Activated CD8-positive, alpha-beta memory T cell treated with anti-CD3 and anti-CD28 coated beads, Interleukin-2, amount 50 U/mL, for 4 hours (primary cell): ENCODE measurements around the gene ISCA2.

Experiments
- DNase-seq: peaks from one replicate; pipeline ENCODE4 v3.0.0-alpha.2; 2020

Gene ISCA2

DNA sequence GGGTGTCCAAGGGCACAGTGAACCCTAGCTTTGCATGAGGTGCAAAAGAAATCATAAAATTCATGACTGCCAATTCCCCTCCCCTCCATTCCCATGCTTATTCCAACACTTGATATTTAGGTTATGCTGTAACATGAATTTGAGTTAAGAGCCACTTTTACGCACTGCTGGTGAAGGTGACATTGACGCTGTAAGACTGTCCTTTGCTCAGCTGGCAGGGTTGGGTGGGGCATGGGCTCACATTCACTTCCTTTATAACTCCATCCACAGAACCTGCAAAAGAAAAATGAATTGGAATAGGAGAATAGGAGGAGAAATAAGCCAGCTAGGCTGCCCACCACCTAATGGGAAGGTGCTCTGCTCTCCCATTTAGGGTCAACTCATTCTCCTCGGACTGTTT is 7.4 kb upstream of the ISCA2 start:
- no peak for DNase-seq

DNA sequence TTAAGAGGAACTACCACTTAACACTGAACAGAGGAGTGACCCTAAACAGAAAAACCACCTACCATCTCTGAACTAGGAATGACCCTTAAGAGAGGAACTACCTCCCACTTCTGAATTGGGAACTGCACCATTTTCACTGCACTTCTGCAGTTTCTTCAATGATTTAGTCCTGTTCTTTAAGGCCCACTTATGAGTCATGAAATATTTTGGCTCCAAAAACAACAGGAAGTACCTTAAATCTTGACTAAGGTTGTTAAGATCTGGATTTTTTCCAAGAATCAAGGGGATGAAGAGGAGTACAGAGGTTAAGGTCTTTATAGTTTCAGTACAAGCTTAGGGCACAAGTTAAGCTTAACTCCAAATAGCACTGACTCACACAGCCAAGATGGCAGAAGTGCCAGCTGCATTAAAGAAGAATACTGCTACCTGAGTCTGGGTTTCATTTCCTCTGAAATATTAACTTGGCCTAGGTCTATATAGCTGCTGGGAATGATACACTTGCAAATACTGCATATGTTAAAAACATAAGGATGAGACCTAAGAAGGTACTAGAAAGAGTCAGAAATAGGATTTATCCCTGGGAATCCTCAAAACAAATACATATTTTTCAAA is 4.7 kb upstream of the ISCA2 start:
- DNase-seq: no peak

DNA sequence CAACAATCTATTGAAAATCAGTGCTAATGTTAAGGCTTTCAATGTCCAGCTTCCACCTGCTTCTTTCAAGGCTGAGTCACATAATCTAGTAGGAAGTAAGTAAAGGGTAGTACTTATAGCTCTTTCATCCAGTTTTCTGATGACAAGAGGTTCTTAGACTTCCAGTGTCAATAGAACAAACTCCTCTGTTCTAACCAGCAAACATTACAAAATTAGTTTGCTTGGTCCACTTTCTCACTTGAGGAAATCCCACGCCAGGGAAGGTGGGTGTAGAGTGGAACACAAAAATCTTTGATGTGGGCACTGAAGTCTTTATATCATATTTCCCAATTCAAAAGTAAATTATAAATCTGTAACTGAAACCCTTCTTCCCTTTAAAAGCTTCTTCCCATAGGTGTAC is 3.1 kb upstream of the ISCA2 start:
- DNase-seq: no peak

DNA sequence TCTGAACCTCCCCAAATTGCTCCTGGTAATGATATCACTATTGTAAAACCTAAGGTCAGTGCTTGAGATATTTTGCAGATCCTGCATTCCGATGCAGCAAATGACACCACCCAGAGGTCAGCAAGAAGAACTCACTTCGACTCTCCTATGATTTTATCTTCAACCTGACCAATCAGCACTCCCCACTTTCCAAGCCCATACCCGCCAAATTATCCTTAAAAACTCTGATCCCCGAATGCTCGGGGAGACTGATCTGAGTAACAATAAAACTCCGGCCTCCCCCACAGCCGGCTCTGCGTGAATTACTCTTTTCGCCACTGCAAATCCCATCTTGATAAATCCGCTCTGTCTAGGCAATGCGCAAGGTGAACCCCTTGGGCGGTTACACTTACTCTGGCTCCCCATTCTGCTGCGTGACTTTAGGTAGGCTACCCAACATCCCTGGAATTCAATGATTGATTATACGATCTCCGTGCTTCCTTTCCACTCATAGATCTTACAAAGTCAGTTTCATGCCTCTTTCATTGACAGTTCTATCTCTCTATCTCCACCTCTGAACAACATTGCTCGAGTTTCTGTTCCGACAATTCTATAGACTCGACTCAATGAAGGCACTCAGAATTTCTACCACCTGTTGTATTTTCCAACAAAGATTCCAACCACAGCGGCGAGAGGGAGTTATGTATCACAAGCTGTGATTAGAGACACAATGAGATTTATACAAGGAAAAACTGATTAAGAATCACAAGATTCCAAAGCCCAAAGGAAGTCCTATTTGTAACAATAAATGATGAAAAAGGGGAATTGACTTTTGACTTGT is 1.4 kb upstream of the ISCA2 start:
- DNase-seq: no peak

DNA sequence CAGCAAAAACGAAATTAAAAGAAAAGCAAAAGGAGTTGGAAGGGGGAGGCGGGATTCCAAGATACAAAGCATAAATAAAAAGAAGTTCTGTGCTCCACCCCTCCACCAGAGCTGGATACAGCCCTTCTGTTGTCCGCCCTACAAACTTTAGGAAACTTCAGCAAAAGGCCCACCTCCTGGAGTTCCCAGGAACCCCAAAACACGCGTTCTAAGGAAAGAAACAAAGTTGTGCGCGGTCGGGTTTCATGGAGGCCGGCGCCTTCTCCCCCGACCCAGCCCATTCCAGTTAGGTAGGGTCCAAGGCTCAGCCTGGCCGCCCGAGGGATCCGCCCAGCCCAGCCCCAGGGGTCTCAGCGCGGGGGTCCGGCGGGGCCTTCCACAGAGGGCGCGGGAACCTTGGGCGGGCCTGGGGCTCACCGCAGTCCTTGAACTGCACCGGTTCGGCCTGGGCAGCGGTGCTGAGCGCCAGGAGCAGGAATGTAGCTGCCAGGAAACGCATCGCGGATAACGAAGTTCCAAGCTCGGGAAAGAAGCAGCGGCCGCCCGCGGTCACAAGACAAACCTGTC is 706 bp upstream of the ISCA2 start, which contains the start of gene NPC2:
NPC2 (minus strand) TSS at position 530 of the 567 bp plus-strand sequence; CDS start at position 499, 31 bp downstream.
- no peak for DNase-seq

DNA sequence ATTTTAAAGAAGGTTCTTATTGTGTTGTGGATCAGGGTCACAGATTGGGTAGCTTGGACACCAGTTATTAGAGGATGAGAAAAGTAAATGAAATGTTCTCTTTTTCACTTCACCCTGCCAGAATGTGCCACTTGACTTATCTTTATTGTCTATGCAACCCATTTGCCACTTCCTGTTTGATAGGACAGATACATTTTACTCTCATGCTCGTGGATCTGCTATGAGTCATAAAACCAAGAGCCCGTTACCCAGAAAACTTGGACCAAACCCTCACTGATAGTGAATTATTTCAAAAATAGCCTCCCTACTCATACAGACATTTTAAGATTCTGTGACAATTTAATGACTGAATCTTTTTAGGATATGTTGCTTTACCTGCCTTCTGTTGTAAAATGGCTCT is 1.8 kb downstream of the ISCA2 start:
- DNase-seq: no peak

DNA sequence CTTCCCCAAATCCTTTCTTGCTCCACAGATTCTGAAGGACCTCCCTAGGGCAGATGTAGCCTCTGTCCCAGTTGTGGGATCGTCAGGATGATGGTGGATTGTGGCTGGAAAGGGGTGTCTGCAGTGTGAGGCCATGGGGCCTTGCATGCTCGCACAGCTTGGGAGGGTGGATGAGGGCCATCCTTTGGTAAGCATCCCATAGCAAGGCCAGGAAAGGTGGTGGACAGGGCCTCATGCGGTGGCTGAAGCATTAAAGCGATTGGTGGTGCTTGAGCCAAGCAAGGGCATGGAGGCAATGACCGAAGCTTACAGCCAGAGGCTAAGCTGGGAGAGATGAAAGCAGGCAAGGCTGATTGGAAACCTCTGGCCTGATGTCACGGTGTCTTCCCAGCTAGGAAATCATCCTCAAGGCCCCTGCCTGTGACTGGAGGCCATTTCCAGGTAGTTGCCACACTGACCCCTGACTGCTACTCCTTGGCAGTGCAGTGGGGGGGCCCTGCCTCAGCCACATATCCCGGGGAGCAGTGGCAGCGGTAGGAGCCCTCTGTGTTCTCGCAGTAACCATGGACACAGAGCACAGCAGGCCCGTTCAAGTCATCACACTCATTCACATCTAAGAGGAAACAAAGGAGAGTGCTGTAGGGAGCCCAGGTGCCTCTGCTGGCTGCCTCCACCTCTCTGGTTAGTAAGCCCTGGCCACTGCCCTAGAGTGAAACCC is 7.0 kb downstream of the ISCA2 start:
- no peak for DNase-seq

DNA sequence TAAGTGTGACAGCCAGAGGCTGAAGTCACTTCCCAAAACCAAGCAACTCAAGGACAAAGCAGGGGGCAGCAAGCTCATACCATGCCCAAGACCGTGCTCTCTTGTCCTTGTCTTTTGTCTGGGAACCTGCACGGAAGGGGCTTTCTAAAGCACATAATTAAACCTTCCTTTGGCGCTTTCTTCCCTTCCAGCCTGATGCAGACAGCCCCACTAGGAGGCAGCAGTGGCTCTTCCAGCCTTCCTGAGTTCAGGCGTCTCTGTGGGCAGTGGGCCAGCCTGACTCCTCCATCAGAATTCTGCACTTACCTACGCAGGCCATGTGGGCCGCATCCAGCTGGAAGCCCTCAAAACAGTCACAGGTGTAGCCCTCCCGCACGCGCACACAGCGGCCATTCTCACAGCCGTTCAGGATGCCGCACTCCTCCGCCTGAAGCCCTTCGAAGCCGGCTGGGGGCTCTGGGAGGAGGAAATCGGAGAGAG is 7.6 kb downstream of the ISCA2 start:
- DNase-seq: no peak

DNA sequence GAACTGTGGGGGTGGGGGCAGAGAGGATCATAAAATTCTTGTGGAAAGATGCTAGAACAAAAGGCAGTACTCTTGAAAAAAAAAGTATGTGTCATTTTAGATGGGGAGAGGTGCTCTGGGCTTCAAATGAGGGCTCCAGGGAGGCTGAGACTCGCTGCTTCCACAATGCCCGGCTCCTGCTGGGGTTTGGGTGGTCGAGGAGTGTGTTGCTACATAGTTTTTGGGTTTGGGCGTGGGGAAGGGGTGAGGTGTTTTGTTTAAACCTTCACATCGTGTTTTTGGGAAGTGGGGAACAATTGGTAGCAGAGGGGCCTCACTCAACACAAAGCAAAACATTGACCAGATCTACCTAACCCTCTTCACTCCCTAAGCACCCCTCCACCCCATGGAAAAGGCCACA is 8.1 kb downstream of the ISCA2 start:
- DNase-seq: no peak

DNA sequence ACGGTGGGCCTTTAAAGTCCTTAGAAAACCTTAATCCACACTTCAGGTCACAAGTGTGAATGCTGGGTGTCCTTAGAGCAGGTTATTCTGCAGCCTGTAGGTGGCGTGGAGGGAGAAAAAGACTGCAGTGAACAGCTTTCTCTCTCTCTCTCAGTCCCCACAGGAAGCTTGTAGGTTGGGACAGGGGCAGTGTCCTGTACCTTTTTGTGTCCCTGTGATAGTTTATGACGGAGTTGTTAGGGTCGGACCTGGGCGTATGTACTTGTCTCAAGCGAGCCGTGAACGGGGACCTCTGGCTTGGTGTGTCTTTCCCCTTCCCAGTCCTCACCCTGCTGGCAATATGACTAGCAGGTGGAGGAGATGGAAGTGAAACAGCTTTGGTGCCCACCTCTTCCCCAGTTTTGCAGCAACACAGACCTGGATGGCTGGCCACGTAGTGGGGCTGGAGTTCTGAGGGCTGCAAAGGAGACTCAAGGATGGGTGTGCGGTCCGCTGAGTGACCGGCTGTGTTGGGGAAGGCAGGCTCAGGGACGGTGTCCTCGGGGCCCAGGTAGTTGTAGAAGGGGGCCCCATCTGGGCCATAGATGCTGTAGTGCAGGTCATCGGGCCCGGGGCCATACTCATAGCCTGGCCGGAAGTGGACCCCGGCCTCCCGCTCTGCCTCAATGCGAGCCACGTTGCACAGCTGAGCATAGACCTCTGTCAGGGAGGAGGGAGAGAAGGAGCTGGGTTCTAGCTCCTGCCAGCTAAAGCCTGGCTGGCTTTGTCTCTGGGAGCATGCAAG is 8.9 kb downstream of the ISCA2 start:
- no peak for DNase-seq

DNA sequence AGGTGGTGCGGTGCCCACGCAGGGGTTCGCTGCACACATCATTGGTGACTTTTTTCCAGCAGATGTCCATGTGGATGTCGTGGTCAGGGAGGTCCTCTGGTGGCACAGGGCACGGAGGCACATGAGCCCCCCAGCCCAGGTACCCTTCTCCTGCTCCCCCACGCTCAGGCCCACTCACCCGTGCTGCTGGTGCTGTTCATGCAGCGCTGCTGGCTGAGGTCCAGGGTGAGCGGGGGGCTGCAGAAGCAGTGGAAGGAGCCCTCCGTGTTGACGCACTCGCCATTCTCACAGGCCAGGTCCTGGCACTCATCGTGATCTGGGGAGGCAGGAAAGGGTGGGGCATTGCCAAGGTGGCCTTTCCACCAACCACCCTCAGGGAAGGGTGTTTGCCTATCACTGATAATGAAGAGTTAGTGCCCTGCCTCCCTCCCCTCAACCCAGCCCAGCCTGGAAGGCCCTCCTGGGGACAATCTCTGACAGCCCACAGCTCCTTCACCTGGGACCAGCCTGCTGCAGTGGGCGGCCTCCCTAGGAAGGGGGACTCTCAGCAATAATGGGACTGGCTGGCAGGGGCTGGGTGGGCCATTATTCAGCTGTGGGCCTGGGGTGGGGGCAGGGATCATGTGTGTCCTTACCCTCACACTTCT is 9.8 kb downstream of the ISCA2 start:
- no peak for DNase-seq

DNA sequence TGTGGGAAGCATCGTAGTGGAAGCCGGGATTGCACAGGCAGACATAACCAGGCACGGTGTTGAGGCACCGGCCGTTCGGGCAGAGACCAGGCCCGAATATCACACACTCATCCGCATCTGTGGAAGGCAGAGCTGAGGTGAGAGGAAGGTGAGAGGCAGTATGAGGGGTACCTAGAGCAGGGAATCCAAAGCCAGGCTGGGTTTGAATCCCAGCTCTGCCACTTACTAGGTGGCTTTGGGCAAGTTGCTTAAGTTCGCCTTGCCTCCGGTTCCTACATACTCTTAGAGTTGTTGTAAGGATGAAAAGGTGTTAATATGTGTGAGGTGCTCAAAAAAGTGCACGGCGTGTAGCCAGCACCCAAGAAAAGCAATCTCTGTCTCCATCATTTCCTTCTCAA is 10.4 kb downstream of the ISCA2 start:
- no peak for DNase-seq

DNA sequence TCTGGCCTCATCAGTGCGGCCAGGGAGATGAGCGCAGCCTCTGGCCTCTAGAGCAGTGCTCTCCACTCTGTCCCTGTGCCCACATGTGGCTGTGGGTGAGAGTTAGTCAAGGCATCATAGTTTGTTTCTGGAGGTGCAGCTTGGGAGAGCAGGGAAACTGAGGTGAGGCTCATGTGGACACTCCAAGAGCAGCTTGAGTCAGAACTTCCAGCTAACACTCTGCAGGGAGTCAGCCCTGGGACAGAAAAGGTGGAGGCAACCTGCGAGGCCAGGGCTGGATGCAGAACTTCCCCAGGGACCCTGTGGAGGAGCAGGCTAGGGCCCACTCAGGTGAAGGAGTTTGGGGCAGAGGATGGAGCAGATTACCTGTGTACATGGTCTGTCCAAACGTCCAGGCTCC is 10.8 kb downstream of the ISCA2 start:
- no peak for DNase-seq

DNA sequence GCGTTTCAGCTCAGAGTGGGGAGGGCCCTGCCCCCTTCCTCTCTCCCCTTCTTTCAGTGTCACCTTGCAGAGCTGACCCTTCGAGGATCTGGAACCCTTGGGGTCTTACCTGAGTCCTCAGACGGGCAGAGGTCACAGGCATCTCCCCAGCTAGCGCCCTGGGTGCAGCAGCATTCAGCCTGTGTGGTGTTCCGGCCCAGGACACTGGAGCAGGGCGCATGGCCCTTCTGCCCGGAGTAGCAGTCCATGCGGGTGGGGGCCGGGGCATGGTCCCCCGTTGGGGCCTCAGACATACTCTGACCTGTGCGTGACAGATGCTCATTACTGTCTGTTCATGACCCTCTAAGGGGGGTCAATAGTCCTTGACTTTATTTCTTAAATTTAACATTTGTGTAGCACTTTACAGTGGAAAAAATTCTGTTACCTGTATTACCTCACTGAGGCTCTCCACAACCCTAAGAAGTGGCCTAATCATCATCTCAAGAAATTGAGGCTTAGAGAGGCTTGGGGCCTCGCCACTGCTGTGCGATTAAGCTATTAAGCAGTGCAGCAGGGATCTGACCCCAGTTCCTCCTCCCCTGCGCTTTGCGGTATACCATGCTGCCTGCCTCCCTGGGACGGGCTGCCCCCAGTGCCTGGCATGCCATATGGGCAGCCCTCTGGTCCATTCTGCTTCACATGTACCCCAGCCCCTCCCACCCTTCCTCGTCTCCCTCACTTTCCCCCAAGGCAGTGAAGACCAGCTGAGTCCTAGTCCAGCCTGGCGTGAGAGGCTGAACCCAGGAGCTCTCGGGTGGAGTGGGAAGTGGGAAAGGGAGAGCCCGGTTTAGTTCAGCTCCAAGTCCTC is 11.5 kb downstream of the ISCA2 start:
- DNase-seq: no peak

DNA sequence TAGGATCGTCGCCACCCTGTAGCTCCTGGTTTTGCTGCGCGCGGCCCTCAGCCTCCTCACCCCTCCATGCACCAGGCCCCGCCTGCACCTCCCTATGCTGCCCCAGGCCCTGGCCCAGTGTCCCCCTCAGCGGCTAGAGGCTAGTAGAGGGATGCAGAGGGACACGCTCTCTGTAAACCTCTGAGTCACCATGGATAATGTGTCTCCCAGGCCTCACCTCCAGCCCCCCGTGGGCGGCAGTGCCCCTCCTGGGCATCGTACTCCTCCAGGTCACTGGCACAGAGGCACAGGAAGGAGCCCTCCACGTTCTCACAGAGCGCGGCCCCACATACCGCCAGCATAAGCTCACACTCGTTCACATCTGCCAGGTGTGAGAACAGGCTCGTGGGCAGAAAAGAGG is 12.3 kb downstream of the ISCA2 start:
- no peak for DNase-seq

DNA sequence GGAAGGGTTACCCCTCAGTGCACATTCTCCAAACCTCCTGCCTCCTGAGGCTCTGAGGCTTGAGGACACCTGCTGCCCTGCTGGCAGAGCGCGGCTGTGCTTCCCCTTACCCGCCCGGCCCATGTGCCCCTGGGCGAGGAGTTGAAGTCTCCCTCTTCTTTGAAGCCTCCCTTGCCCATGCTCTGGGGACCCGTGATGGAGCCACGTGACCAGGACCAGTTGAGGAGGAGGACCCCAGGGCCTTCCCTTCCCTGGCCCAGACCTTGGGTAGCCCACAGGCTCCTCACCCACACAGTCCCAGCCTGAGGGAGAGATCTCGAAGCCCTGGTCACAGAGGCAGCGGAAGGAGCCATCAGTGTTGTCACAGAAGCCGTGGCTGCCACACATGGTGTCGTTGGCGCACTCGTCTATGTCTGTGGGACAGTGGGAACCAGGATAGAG is 12.9 kb downstream of the ISCA2 start:
- DNase-seq: no peak

DNA sequence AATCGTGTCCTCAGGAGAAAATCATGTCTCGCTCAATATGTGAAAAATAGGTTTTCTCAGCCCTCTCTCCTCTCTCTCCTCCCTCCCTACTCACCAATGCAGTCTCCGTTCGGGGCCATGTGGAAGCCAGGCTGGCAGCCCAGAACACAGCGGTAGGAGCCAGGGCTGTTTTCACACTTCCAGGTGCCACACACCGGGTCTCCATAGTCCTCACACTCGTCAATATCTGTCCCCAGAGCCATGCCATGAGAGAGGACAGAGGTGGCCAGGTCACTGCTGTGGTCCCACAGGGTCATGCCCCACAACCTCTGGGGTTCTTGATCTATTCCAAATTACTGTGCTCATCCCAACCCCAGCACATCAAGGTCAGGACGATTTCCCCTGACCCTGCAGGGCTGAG is 13.5 kb downstream of the ISCA2 start:
- DNase-seq: no peak

DNA sequence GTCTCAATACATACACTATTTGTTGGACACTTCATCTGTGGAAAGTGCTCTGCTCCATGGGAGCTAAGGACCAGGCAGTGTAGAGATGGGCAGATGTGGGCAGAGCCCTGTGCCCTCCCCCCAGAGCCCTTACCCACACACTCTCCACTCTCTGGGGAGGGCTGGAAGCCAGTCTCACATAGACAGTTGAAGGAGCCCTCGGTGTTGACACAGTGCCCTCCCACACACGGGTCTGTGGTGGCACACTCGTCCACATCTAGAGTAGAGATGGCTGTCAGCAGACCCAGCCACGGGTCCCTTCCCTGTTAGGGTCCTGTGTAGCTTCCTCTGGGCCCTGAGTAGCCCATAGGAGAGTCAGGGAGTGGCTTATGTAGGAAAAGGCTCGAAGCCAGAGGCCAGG is 14.3 kb downstream of the ISCA2 start:
- DNase-seq: no peak

DNA sequence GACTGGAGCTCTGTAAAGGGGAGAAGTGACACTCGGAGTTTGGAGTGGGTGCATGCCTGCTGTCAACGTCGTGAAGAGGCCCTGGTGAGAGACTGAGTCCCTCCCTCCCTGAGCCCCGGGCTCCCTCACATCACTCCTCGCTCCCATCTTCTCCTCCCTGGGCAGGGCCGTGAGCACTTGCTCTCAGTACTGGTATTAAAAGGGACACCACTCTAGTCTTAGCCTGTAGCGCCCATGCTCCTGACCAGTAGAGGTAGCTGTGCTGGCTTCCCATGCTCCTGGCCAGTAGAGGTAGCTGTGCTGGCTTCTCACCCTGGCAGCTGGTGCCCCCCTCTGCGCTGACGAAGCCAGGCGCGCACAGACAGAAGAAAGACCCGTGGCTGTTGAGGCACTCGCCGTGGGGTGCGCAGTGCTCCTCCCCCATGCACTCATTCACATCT is 14.7 kb downstream of the ISCA2 start:
- no peak for DNase-seq

DNA sequence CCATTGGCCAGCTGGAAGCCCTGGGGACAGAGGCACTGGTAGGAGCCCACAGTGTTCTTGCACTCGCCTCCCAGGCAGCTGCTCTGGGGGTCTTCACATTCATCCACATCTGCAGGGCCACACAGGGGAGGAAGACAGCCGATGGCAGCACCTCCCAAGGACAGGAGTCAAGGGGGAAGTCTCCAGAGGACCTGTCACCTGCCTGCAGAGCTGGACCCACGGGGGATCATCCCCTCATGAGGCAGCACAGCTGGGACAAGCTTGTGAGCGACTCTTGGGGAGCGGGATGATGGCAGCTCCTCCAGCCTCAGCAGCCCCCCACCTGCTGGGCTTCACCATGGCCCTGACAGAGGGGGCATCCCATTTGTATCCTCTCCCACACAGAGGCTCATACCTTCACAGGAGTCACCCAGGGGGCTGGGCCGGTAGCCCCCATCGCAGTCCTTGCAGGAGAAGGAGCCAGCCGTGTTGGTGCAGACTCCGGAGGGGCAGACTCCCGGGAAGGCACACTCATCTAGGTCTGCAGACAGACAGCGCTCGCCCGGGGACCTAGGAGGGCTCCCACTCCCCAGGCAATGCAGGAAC is 15.4 kb downstream of the ISCA2 start:
- DNase-seq: no peak
